Measurements from ENCODE around the gene IL5. TPM values are rescaled to one million over a fixed set of nuclear protein-coding genes. Genes with fewer than 3 reads are reported as not detected.

Gene IL5
- total and polyA plus RNA-seq, 2 experiments from 2014 or later, result not detected

DNA sequence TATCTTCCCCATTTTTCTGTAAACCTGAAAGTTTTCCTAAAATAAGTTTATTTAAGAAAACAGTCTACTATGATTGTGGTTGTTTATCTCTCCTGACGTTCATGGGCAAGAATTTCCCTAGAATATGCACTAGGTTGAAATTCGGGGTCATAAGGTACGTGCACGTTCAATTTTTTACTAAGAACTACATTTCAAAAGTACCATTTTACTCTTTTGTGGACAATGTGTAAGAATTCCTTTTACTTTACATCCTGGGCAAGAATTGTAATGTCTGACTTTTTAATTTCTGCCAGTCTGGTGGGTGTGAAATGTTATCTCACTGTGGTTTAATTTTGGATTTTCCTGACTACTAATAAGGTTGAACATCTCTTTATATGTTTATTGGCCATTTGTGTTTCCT, 12.4 kb downstream of the IL5 start:
- no peak overlapping the region for H3K4me3 Mint-ChIP-seq
- H3K36me3 Mint-ChIP-seq (ENCODE audit: low read depth), result no peaks in the 10 kb centered on the region
- Histone ChIP-seq H4K20me1 (replicated peaks; ENCODE audit: insufficient read depth) (no peaks in the 10 kb centered on the region), H3K9me2 (ENCODE audit: insufficient read depth) (no peaks in the 10 kb centered on the region), H3K4me2 (no peak overlapping the region), H3F3A (replicated peaks; ENCODE audit: low read depth) (no peaks in the 10 kb centered on the region), H3K36me3 (ENCODE audit: insufficient read depth) (no peaks in the 10 kb centered on the region), H3K4me3 (no peak overlapping the region), H3K4me1 (ENCODE audit: insufficient read depth) (no peaks in the 10 kb centered on the region), H2AFZ (no peak overlapping the region), H3K27ac (ENCODE audit: low read depth) (no peak overlapping the region), H3K27me3 (ENCODE audit: insufficient read depth) (no peaks in the 10 kb centered on the region), H3K79me2 (replicated peaks; ENCODE audit: insufficient read depth) (no peaks in the 10 kb centered on the region)
- H3K4me1 Mint-ChIP-seq, result no peaks in the 10 kb centered on the region
- TF ChIP-seq POLR2AphosphoS5 (IDR thresholded peaks at IDR 0.05; ENCODE audit: low read depth), result no peak
- TF ChIP-seq JUNB (IDR thresholded peaks at IDR 0.05; ENCODE audit: unreplicated experiment), result no peak
- TF ChIP-seq EZH2 (IDR thresholded peaks at IDR 0.05; ENCODE audit: low read depth, unreplicated experiment), result no peak
- TF ChIP-seq ZNF331 (CRISPR knock-in tag; IDR thresholded peaks at IDR 0.05; ENCODE audit: low read depth), result no peak
- TF ChIP-seq CREB1 (CRISPR knock-in tag; IDR thresholded peaks at IDR 0.05; ENCODE audit: low read depth), result no peak
- TF ChIP-seq STAT1 (IDR thresholded peaks at IDR 0.05; ENCODE audit: unreplicated experiment), result no peak
- TF ChIP-seq, protein P1, sequence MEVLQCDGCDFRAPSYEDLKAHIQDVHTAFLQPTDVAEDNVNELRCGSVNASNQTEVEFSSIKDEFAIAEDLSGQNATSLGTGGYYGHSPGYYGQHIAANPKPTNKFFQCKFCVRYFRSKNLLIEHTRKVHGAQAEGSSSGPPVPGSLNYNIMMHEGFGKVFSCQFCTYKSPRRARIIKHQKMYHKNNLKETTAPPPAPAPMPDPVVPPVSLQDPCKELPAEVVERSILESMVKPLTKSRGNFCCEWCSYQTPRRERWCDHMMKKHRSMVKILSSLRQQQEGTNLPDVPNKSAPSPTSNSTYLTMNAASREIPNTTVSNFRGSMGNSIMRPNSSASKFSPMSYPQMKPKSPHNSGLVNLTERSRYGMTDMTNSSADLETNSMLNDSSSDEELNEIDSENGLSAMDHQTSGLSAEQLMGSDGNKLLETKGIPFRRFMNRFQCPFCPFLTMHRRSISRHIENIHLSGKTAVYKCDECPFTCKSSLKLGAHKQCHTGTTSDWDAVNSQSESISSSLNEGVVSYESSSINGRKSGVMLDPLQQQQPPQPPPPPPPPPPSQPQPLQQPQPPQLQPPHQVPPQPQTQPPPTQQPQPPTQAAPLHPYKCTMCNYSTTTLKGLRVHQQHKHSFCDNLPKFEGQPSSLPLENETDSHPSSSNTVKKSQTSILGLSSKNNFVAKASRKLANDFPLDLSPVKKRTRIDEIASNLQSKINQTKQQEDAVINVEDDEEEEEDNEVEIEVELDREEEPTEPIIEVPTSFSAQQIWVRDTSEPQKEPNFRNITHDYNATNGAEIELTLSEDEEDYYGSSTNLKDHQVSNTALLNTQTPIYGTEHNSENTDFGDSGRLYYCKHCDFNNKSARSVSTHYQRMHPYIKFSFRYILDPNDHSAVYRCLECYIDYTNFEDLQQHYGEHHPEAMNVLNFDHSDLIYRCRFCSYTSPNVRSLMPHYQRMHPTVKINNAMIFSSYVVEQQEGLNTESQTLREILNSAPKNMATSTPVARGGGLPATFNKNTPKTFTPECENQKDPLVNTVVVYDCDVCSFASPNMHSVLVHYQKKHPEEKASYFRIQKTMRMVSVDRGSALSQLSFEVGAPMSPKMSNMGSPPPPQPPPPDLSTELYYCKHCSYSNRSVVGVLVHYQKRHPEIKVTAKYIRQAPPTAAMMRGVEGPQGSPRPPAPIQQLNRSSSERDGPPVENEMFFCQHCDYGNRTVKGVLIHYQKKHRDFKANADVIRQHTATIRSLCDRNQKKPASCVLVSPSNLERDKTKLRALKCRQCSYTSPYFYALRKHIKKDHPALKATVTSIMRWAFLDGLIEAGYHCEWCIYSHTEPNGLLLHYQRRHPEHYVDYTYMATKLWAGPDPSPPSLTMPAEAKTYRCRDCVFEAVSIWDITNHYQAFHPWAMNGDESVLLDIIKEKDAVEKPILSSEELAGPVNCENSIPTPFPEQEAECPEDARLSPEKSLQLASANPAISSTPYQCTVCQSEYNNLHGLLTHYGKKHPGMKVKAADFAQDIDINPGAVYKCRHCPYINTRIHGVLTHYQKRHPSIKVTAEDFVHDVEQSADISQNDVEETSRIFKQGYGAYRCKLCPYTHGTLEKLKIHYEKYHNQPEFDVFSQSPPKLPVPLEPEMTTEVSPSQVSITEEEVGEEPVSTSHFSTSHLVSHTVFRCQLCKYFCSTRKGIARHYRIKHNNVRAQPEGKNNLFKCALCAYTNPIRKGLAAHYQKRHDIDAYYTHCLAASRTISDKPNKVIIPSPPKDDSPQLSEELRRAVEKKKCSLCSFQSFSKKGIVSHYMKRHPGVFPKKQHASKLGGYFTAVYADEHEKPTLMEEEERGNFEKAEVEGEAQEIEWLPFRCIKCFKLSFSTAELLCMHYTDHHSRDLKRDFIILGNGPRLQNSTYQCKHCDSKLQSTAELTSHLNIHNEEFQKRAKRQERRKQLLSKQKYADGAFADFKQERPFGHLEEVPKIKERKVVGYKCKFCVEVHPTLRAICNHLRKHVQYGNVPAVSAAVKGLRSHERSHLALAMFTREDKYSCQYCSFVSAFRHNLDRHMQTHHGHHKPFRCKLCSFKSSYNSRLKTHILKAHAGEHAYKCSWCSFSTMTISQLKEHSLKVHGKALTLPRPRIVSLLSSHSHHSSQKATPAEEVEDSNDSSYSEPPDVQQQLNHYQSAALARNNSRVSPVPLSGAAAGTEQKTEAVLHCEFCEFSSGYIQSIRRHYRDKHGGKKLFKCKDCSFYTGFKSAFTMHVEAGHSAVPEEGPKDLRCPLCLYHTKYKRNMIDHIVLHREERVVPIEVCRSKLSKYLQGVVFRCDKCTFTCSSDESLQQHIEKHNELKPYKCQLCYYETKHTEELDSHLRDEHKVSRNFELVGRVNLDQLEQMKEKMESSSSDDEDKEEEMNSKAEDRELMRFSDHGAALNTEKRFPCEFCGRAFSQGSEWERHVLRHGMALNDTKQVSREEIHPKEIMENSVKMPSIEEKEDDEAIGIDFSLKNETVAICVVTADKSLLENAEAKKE (CRISPR knock-in tag; IDR thresholded peaks at IDR 0.05), result no peak
- TF ChIP-seq, protein P2, sequence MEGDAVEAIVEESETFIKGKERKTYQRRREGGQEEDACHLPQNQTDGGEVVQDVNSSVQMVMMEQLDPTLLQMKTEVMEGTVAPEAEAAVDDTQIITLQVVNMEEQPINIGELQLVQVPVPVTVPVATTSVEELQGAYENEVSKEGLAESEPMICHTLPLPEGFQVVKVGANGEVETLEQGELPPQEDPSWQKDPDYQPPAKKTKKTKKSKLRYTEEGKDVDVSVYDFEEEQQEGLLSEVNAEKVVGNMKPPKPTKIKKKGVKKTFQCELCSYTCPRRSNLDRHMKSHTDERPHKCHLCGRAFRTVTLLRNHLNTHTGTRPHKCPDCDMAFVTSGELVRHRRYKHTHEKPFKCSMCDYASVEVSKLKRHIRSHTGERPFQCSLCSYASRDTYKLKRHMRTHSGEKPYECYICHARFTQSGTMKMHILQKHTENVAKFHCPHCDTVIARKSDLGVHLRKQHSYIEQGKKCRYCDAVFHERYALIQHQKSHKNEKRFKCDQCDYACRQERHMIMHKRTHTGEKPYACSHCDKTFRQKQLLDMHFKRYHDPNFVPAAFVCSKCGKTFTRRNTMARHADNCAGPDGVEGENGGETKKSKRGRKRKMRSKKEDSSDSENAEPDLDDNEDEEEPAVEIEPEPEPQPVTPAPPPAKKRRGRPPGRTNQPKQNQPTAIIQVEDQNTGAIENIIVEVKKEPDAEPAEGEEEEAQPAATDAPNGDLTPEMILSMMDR (conservative IDR thresholded peaks at IDR 0.05; ENCODE audit: low read depth in 2 of 2), result no peak
- TF ChIP-seq, protein P3, sequence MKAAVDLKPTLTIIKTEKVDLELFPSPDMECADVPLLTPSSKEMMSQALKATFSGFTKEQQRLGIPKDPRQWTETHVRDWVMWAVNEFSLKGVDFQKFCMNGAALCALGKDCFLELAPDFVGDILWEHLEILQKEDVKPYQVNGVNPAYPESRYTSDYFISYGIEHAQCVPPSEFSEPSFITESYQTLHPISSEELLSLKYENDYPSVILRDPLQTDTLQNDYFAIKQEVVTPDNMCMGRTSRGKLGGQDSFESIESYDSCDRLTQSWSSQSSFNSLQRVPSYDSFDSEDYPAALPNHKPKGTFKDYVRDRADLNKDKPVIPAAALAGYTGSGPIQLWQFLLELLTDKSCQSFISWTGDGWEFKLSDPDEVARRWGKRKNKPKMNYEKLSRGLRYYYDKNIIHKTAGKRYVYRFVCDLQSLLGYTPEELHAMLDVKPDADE (IDR thresholded peaks at IDR 0.05), result no peak
- TF ChIP-seq NANOG (IDR thresholded peaks at IDR 0.05; ENCODE audit: borderline replicate concordance), result no peak
- TF ChIP-seq, protein P4, sequence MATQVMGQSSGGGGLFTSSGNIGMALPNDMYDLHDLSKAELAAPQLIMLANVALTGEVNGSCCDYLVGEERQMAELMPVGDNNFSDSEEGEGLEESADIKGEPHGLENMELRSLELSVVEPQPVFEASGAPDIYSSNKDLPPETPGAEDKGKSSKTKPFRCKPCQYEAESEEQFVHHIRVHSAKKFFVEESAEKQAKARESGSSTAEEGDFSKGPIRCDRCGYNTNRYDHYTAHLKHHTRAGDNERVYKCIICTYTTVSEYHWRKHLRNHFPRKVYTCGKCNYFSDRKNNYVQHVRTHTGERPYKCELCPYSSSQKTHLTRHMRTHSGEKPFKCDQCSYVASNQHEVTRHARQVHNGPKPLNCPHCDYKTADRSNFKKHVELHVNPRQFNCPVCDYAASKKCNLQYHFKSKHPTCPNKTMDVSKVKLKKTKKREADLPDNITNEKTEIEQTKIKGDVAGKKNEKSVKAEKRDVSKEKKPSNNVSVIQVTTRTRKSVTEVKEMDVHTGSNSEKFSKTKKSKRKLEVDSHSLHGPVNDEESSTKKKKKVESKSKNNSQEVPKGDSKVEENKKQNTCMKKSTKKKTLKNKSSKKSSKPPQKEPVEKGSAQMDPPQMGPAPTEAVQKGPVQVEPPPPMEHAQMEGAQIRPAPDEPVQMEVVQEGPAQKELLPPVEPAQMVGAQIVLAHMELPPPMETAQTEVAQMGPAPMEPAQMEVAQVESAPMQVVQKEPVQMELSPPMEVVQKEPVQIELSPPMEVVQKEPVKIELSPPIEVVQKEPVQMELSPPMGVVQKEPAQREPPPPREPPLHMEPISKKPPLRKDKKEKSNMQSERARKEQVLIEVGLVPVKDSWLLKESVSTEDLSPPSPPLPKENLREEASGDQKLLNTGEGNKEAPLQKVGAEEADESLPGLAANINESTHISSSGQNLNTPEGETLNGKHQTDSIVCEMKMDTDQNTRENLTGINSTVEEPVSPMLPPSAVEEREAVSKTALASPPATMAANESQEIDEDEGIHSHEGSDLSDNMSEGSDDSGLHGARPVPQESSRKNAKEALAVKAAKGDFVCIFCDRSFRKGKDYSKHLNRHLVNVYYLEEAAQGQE (IDR thresholded peaks at IDR 0.05; ENCODE audit: unreplicated experiment), result no peak
- no peak for TF ChIP-seq ZNF114 (CRISPR knock-in tag; IDR thresholded peaks at IDR 0.05)
- TF ChIP-seq EZH2phosphoT487 (IDR thresholded peaks at IDR 0.05; ENCODE audit: unreplicated experiment), result no peak
- H3K27me3 Mint-ChIP-seq (ENCODE audit: insufficient read depth, low read depth, poor library complexity), result no peaks in the 10 kb centered on the region
- no peak for DNase-seq (ENCODE audit: low spot score)
- H3K27ac Mint-ChIP-seq, result no peak overlapping the region
- ATAC-seq, result no peak
- H3K9me3 Mint-ChIP-seq, result no peaks in the 10 kb centered on the region; the same call in 2 of the 3 replicates
